KBM-7 (cell line): ENCODE data around the gene EEF1AKMT4.

Experiments used
- DNase-seq: peaks from one replicate; pipeline ENCODE4 v3.0.0-alpha.2; 2015
- in situ Hi-C: fragments of 300-500 bp; cut with MboI; formaldehyde crosslinking; loops from 2 replicates; pipeline ENCODE4 v1.14.3; 2020; ENCODE audit warnings: low sequenced_read_pairs, low pct_unique_long_range_greater_than_20kb, mixed read lengths

Gene EEF1AKMT4

GRCh38 chr3:184289426-184289938 lies 40.0 kb downstream of the EEF1AKMT4 start:
- in situ Hi-C loops = loop anchor here (25.0 kb wide), 1 partner anchor 402 kb away; the partner anchor contains the start of gene PARL

DNA sequence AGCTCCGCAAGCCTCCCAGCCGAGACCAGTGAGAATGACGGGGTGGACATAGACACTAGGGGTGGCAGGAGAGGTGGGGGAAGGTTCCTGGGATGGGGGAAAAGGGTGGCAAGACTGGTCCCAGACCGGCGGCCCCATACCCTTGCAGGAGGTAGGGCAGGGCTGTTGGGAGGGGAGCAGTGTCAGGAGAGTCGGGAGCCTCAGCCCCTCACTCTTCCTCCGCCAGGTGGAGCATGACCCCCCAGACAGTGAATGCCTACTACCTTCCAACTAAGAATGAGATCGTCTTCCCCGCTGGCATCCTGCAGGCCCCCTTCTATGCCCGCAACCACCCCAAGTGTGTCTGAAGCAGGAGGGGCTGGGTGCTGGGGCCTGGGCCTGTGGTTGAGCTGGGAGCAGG lies 40.9 kb downstream of the EEF1AKMT4 start:
- no peak for DNase-seq
- in situ Hi-C loops = loop anchor here (25.0 kb wide), 1 partner anchor 403 kb away; the partner anchor contains the start of gene PARL

More at GRCh38 chr3:184289426-184289938, 40.0 kb downstream of the EEF1AKMT4 start:
- DNase-seq = peak; percentile 83

DNA sequence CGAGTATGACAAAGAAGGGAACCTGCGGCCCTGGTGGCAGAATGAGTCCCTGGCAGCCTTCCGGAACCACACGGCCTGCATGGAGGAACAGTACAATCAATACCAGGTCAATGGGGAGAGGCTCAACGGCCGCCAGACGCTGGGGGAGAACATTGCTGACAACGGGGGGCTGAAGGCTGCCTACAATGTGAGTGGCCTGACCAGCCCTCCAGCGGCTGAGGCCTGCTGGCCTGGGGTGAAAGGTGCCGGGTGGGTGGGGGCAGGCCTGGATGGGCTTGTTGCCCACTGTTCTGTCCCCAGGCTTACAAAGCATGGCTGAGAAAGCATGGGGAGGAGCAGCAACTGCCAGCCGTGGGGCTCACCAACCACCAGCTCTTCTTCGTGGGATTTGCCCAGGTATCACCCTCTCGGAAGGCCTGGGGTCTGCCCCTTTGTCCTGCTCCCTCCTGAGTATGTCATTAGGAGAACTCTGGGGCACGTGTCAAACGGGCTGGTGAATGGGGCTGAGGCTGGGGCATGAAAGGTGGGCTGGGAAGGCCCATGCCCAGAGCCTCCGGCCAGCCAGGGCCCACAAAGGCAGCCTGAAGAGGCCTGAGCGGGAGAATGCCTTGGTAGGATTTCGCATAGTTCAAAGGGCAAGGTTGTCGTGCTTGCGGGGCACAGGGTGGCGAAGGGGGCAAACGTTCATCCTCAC lies 41.7 kb downstream of the EEF1AKMT4 start:
- no peak for DNase-seq
- in situ Hi-C loops = loop anchor here (25.0 kb wide), 1 partner anchor 404 kb away; the partner anchor contains the start of gene PARL

DNA sequence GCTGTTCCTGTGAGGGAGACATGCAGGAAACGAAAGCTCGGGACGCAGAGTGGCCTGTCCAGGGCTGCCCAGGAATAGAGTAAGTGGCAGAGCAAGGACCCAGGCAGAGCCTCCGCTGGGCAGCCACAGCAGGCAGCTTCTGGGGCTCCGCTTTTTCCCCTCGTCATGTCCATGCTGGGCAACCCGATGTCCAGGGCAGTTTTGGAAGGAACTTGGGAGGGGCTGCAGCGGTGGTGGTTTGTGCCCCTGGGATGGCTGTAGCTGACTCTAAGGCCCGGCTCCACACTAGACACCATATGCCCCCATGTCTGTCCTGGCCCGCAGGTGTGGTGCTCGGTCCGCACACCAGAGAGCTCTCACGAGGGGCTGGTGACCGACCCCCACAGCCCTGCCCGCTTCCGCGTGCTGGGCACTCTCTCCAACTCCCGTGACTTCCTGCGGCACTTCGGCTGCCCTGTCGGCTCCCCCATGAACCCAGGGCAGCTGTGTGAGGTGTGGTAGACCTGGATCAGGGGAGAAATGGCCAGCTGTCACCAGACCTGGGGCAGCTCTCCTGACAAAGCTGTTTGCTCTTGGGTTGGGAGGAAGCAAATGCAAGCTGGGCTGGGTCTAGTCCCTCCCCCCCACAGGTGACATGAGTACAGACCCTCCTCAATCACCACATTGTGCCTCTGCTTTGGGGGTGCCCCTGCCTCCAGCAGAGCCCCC lies 42.4 kb downstream of the EEF1AKMT4 start:
- no peak for DNase-seq
- in situ Hi-C loops = loop anchor here (25.0 kb wide), 1 partner anchor 405 kb away; the partner anchor contains the start of gene PARL

DNA sequence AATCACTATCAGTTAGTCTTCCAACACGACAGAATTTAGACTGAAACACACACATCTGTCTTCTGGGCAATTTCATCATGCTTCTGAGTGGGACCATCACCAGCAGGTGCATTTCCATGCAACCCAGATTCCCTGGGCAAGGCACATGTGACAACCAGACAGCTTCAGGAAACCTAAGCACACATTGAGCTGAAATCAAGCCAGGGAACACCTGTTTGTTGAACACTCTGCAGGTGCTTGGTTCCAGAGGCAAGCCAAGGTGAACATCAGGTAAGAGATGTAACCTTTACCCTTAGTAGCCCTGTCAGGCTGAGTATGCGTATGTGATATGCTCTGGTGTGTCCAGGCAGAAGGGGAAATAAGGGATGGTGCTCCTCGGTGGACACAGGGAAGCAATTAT lies 46.3 kb downstream of the EEF1AKMT4 start:
- no peak for DNase-seq
- in situ Hi-C loops = loop anchor here (25.0 kb wide), 1 partner anchor 408 kb away; the partner anchor contains the start of gene PARL

DNA sequence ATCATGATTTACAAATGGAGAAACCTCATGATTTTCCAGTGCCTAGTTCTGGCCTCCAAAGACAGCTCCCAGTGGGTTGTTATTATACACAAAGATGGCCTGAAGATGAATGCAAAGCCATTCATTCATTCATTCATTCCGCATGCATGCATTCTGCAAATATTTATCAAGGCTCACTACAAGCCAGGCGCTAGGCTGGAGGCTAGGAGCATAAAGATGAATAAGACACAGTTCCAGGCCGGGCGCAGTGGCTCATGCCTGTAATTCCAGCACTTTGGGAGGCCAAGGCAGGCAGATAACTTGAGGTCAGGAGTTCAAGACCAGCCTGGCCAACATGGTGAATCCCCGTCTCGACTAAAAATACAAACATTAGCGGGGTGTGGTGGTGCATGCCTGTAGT lies 47.1 kb downstream of the EEF1AKMT4 start:
- DNase-seq = no peak
- in situ Hi-C loops = loop anchor here (25.0 kb wide), 1 partner anchor 409 kb away; the partner anchor contains the start of gene PARL

DNA sequence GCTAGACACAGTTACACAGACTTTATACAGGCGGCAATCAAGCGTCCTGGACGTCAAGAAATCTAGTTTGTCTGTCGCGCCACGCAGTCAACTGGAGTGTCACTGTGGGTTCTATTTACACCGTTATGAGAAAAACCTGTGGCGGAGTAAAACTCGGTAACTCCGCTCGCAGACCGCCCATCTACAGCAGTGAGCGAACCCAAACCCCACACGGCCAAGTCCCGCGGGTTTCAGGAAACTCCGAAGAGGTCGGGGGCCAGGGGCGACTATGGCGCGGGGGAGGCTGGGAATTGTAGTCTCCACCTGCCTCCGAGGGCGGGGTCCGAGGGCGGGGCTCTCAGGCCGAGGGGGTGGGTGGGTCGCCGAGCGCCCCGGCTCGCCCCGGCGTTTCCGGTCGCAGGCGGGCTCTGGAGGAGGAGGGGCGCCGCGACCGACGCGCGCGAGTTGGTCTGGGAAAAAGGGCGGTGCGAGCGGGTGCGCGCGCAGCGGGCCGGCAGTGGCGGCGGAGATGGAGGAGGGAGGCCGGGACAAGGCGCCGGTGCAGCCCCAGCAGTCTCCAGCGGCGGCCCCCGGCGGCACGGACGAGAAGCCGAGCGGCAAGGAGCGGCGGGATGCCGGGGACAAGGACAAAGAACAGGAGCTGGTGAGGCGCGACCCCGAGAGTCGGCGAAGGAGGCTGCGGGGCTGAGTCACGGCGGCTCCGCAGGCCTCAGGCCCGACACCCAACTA lies 49.5 kb downstream of the EEF1AKMT4 start, which contains the start of gene PSMD2:
TSS of gene PSMD2 (plus strand) at position 483 of the 729 bp plus-strand sequence. CDS start at position 509, 26 bp downstream.
- in situ Hi-C loops = loop anchor here (25.0 kb wide), 1 partner anchor 412 kb away; the partner anchor contains the start of gene PARL
- DNase-seq = peak; percentile 92

DNA sequence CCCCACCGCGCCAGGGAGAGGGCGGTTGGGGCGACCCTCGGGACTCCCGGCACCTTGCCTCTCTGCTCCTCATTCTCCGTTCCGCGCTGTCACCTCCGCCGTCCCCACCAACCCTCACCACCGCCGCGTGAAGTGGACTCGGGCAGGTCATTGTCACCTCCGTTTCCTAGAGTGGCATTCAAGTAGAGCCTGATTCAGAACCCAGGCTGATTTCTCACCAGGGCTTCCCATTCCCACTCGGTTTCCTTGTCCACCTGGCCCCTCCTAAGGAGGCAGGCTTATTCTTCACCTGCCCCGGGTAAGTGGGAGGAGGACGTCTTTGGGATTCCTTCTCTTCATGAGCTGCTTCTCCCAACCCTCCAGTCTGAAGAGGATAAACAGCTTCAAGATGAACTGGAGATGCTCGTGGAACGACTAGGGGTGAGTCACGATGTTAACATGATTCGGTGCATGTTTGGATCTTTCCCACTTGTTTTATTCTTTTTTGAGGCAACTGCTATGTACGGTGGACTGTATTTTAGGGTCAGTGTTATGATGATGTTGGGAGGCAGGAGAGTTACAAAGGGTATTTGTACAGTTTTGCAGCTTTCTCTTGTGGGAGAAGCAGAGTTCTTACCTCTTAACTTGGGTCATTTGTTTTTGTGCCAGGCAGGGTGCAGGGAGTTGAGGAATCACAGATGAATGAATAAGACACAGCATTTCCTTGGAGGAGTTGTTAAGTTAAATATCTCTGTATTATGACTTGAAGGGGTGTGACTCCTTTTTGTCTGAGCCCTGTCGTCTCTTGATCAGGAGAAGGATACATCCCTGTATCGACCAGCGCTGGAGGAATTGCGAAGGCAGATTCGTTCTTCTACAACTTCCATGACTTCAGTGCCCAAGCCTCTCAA lies 50.3 kb downstream of the EEF1AKMT4 start:
- in situ Hi-C loops = loop anchor here (25.0 kb wide), 1 partner anchor 412 kb away; the partner anchor contains the start of gene PARL
- no peak for DNase-seq

DNA sequence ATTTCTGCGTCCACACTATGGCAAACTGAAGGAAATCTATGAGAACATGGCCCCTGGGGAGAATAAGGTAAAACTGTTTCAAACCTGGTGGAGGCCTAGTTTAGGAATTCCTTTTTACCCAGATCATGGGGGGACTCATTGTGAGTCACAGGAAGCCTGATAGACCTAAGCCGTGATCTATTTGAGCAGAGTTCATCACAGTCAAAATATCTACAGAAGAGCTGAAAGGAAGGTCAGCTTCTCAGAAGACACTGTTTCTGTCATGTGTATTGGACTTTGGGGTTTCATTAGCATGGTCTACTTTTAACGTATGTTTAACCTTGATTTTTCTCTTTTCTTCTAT lies 50.9 kb downstream of the EEF1AKMT4 start:
- in situ Hi-C loops = no loop called here
- DNase-seq = no peak

DNA sequence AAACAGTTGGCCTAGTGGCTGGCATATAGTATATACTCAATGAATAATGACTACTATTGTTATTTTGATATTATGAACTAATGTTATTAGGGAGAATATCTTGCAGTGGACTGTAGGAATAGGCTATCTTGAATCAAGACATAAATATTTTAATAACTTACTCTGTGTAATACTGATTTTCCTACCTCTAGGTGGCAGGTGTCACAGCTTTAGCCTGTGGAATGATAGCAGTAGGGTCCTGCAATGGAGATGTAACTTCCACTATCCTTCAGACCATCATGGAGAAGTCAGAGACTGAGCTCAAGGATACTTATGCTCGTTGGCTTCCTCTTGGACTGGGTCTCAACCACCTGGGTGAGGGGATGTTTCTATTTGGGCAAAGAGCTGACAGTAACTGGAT lies 56.1 kb downstream of the EEF1AKMT4 start:
- in situ Hi-C loops = no loop called here
- peak; percentile 21 for DNase-seq

DNA sequence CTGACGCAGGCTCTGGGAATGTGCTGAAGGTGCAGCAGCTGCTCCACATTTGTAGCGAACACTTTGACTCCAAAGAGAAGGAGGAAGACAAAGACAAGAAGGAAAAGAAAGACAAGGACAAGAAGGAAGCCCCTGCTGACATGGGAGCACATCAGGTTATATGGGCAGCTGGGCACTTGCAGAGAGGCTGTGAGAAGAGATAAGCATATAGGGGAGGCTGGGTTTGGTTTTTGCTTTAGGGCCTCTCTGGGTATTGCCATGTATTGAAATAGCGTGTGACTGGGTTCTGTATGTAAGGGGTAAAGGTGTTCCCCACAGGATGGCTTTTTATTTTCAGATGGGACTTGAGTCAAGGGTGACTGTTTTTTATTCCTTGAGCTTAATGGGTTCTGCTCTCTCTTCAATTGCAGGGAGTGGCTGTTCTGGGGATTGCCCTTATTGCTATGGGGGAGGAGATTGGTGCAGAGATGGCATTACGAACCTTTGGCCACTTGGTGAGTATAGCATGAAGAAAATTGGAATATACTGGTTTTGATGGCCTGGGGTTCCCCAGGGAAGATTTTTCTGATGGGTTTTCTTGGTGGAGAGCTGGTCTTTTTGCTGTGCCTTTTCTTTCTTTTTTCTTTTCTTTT lies 57.0 kb downstream of the EEF1AKMT4 start:
- in situ Hi-C loops = no loop called here
- no peak for DNase-seq

DNA sequence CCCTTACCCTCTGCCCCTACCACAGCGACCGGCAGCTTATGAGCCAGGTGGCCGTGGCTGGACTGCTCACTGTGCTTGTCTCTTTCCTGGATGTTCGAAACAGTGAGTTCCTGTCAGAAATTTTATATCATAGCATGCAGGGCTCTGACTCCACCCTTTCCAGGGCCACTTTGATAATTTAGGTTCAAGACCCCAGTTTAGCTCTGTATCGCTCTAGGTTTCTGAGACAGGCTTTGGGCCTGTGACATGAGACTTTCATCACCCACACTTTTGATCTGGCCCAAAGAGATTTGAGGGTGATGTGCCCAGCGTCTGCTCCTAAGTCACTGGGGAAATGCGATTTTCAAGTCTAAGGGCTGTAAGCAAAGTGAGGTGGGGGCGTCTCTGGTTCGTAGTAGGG lies 58.4 kb downstream of the EEF1AKMT4 start:
- in situ Hi-C loops = no loop called here
- no peak for DNase-seq
